K562 (cell line): ENCODE data around the gene ZNRF2. TPM values are rescaled to one million over a fixed set of nuclear protein-coding genes. Genes with fewer than 3 reads are reported as not detected.

Experiments
- ASH1L ChIP-seq: fragments of 450-650 bp; IDR thresholded peaks from 2 replicates; pipeline ENCODE4 v1.6.1; 2018; ENCODE audit warnings: borderline replicate concordance, mild to moderate bottlenecking, low read depth; ENCODE audit not compliant: partially characterized antibody
- CREB3L1 ChIP-seq: fragments of 450-650 bp; IDR thresholded peaks from 2 replicates; pipeline ENCODE4 v1.6.1; 2014; ENCODE audit warnings: low read depth, mild to moderate bottlenecking, moderate library complexity, borderline replicate concordance
- DEAF1 ChIP-seq: fragments of 450-650 bp; formaldehyde crosslinking; IDR thresholded peaks from 2 replicates; pipeline ENCODE4 v1.4.0; 2020; ENCODE audit warnings: mild to moderate bottlenecking, moderate library complexity
- DLX4 ChIP-seq: fragments of 250-450 bp; sonication (Bioruptor Pico); IDR thresholded peaks from 2 replicates; pipeline ENCODE4 v1.6.1; 2021; ENCODE audit warnings: mild to moderate bottlenecking
- FOXO4 ChIP-seq: fragments of 450-650 bp; formaldehyde crosslinking; IDR thresholded peaks from 2 replicates; pipeline ENCODE4 v1.4.0; 2020; ENCODE audit warnings: mild to moderate bottlenecking, moderate library complexity
- HMG20B ChIP-seq: fragments of 250-450 bp; sonication (Bioruptor Pico); IDR thresholded peaks from 2 replicates; pipeline ENCODE4 v1.5.0; 2021; ENCODE audit warnings: mild to moderate bottlenecking
- IFI16 ChIP-seq: fragments of 250-450 bp; sonication (Bioruptor Pico); IDR thresholded peaks from 2 replicates; pipeline ENCODE4 v2.1.2; 2022; ENCODE audit warnings: mild to moderate bottlenecking, inconsistent platforms
- KLF1 ChIP-seq: fragments of 450-650 bp; IDR thresholded peaks from 2 replicates; pipeline ENCODE4 v1.6.1; 2016; ENCODE audit warnings: missing genetic modification characterization, missing compliant biosample characterization
- NCOA2 ChIP-seq, 2 experiments: fragments of 450-650 bp; IDR thresholded peaks; 2 replicates each; pipeline ENCODE4 v1.6.1; 2018; ENCODE audit warnings: mild to moderate bottlenecking in 2 of 2, moderate library complexity in 1 of 2; ENCODE audit not compliant: partially characterized antibody in 2 of 2
- OTX1 ChIP-seq: fragments of 450-650 bp; formaldehyde crosslinking; IDR thresholded peaks from 2 replicates; pipeline ENCODE4 v1.4.0; 2022; ENCODE audit warnings: mild to moderate bottlenecking
- POLR3G ChIP-seq: IDR thresholded peaks from 2 replicates; pipeline ENCODE4 v1.6.1; 2011; ENCODE audit not compliant: insufficient read length, insufficient replicate concordance; ENCODE audit errors: extremely low read depth
- RAD51 ChIP-seq: fragments of 450-650 bp; IDR thresholded peaks from 2 replicates; pipeline ENCODE4 v1.7.1; 2016; ENCODE audit warnings: low read depth, mild to moderate bottlenecking, borderline replicate concordance
- TCF15 ChIP-seq: fragments of 250-450 bp; sonication (Bioruptor Pico); IDR thresholded peaks from 2 replicates; pipeline ENCODE4 v1.8.0; 2022; ENCODE audit warnings: moderate library complexity, mild to moderate bottlenecking, inconsistent platforms
- ZFP36 ChIP-seq: fragments of 150-350 bp; IDR thresholded peaks from 2 replicates; pipeline ENCODE4 v1.6.1; 2018; ENCODE audit warnings: low read length, low read depth; ENCODE audit not compliant: partially characterized antibody
- ZFX ChIP-seq: sonication (generic); formaldehyde crosslinking; IDR thresholded peaks from 2 replicates; pipeline ENCODE4 v1.8.0; 2022; ENCODE audit warnings: mild to moderate bottlenecking, missing genetic modification reagents, moderate library complexity
- ZNF239 ChIP-seq: fragments of 250-450 bp; sonication (Bioruptor Pico); IDR thresholded peaks from 2 replicates; pipeline ENCODE4 v1.4.0; 2020; ENCODE audit warnings: mild to moderate bottlenecking
- ZNF282 ChIP-seq: sonication (generic); formaldehyde crosslinking; IDR thresholded peaks from 2 replicates; pipeline ENCODE4 v1.8.1; 2023; ENCODE audit warnings: missing genetic modification reagents
- ZNF354B ChIP-seq: fragments of 250-450 bp; sonication (Bioruptor Pico); IDR thresholded peaks from 2 replicates; pipeline ENCODE4 v1.4.0; 2020
- ZNF384 ChIP-seq: IDR thresholded peaks from 2 replicates; pipeline ENCODE4 v1.6.1; 2012; ENCODE audit warnings: low read depth, low read length, improper control_type of control experiment
- ZNF583 ChIP-seq: fragments of 250-450 bp; sonication (Bioruptor Pico); IDR thresholded peaks from 2 replicates; pipeline ENCODE4 v1.4.0; 2020
- ZNF668 ChIP-seq: fragments of 250-450 bp; sonication (Bioruptor Pico); IDR thresholded peaks from 2 replicates; pipeline ENCODE4 v1.8.0; 2022; ENCODE audit warnings: mild to moderate bottlenecking, inconsistent platforms
- ZNF740 ChIP-seq, 3 experiments: fragments of 200-800 bp in 1 of 3; sonication (Bioruptor generic) in 1 of 3; sonication (generic) in 1 of 3; formaldehyde crosslinking in 1 of 3; IDR thresholded peaks; 2 replicates each; pipeline versions ENCODE4 v1.6.1 to v1.8.0; 2016 to 2022; ENCODE audit warnings: mild to moderate bottlenecking in 2 of 3, missing compliant biosample characterization in 2 of 3, missing genetic modification characterization in 2 of 3, missing genetic modification reagents in 1 of 3
- ZNF785 ChIP-seq: fragments of 250-450 bp; sonication (Bioruptor Pico); IDR thresholded peaks from 2 replicates; pipeline ENCODE4 v1.4.0; 2020; ENCODE audit warnings: mild to moderate bottlenecking
- polyA plus RNA-seq, 8 experiments: library from polyadenylated mRNA; depleted of rRNA in 4 of 8; stranded (reverse) in 5 of 8; unstranded in 3 of 8; fragments of >200 nt; fragmentation: Nextera tagmentation in 2 of 8; fragmentation: Illumina TruSeq in 1 of 8; extraction: Ambion mirVana in 2 of 8; extraction: Trizol in 1 of 8; gene quantifications; 2 replicates each; pipeline versions ENCODE4 v1.2.1 to v1.2.3, GENCODE V29; 2011 to 2014; ENCODE audit warnings: inconsistent platforms in 1 of 8, missing spikeins in 1 of 8
- total RNA-seq, 7 experiments: library from RNA; depleted of rRNA in 6 of 7; stranded (reverse); fragments of >200 nt in 6 of 7; fragmentation: Illumina TruSeq in 2 of 7; extraction: Trizol in 2 of 7; gene quantifications; 2 replicates each; pipeline versions ENCODE4 v1.2.1 to v1.2.3, GENCODE V29; 2011 to 2021; ENCODE audit warnings: low replicate concordance in 1 of 7

The ZNRF2 gene
- total and polyA plus RNA-seq, 9 of the 15 experiments (the other 6 are each of a cell fraction or from before 2014, with no cell fraction given), result 1.1 to 13.9 (median 5.5) TPM

- no peak for TF ChIP-seq TCF15
- TF ChIP-seq NCOA2 (IDR thresholded peaks at IDR 0.05; ENCODE audit: partially characterized antibody in 2 of 2), result no peak
- no peak for TF ChIP-seq FOXO4
- TF ChIP-seq KLF1 (tag), result no peak
- TF ChIP-seq ZNF740 (CRISPR knock-in tag; IDR thresholded peaks at IDR 0.05), result no peak
- TF ChIP-seq ZNF740 (tag; IDR thresholded peaks at IDR 0.05), result no peak
- TF ChIP-seq HMG20B (CRISPR knock-in tag), result no peak
- no peak for TF ChIP-seq ASH1L
- no peak for TF ChIP-seq DLX4 (CRISPR knock-in tag)
- TF ChIP-seq POLR3G, result no peak
- TF ChIP-seq ZNF668 (CRISPR knock-in tag), result no peak
- no peak for TF ChIP-seq ZNF282 (CRISPR knock-in tag)
- no peak for TF ChIP-seq RAD51
- TF ChIP-seq ZFX, result no peak
- TF ChIP-seq ZFP36, result no peak
- TF ChIP-seq ZNF354B (CRISPR knock-in tag), result no peak
- no peak for TF ChIP-seq ZNF785 (CRISPR knock-in tag)
- no peak for TF ChIP-seq ZNF239 (CRISPR knock-in tag)
- no peak for TF ChIP-seq CREB3L1
- no peak for TF ChIP-seq ZNF583
- TF ChIP-seq DEAF1, result no peak
- no peak for TF ChIP-seq ZNF384
- TF ChIP-seq IFI16 (CRISPR knock-in tag), result no peak
- no peak for TF ChIP-seq OTX1 (CRISPR knock-in tag)
These were observed 44.1 kb upstream of the ZNRF2 start (continued) for GRCh38 chr7:30240106-30240800.
